ENCODE measurements around the gene EDIL3. TPM values are rescaled to one million over a fixed set of nuclear protein-coding genes. Genes with fewer than 3 reads are reported as not detected.

The EDIL3 gene
- total RNA-seq, 1 experiment from 2014 or later, result 17.6 TPM

- intact Hi-C loops (cut with micrococcal nuclease; ENCODE audit: unreplicated experiment) (no loop called here), in situ Hi-C loops (cut with HindIII; ENCODE audit: low pct_unique_long_range_greater_than_20kb, low sequenced_read_pairs) (no loop called here)
- Histone ChIP-seq H3K4me1 (ENCODE audit: control insufficient read depth, insufficient read depth, low read length) (no peaks in the 10 kb centered on the region), H3K27me3 (ENCODE audit: control insufficient read depth, insufficient read depth, low read length) (no peaks in the 10 kb centered on the region), H3K36me3 (ENCODE audit: control insufficient read depth, insufficient read depth, low read length) (no peaks in the 10 kb centered on the region), H3K9me3 (ENCODE audit: control insufficient read depth, insufficient read depth, low read depth, low read length) (no peaks in the 10 kb centered on the region), H3K4me3 (ENCODE audit: low read depth in 2 of 2, low read length in 2 of 2) (no peak overlapping the region), H3K27ac (ENCODE audit: low read length) (no peak overlapping the region)
- BruUV-seq (replicated peaks), result no TSS peak
- TF ChIP-seq TCF7L2 (IDR thresholded peaks at IDR 0.05; ENCODE audit: low read depth, low read length), result no peak
- TF ChIP-seq SIN3A (IDR thresholded peaks at IDR 0.05; ENCODE audit: borderline replicate concordance, insufficient read depth, low read depth, low read length), result no peak
- TF ChIP-seq REST (IDR thresholded peaks at IDR 0.05; ENCODE audit: insufficient read depth in 1 of 2, low read depth in 2 of 2, low read length in 1 of 2), result no peak
- no peak for TF ChIP-seq POLR2AphosphoS5 (IDR thresholded peaks at IDR 0.05; ENCODE audit: low read depth, low read length)
- no peak for TF ChIP-seq CTCF (IDR thresholded peaks at IDR 0.05)
- CTCF ChIA-PET, result no interaction called here
- POLR2A ChIA-PET, result no interaction called here
- ATAC-seq (no peak), DNase-seq (ENCODE audit: low read depth, low spot score) (no peak)
These were observed 452.7 kb downstream of the EDIL3 start for GRCh38 chr5:83931969-83932368.

- POLR2A ChIA-PET, result no interaction called here
- no peaks in the 10 kb centered on the region for H3K36me3 ChIP-seq (ENCODE audit: control insufficient read depth, insufficient read depth, low read length)
- no peaks in the 10 kb centered on the region for H3K9me3 ChIP-seq (ENCODE audit: control insufficient read depth, insufficient read depth, low read depth, low read length)
- intact Hi-C loops (cut with micrococcal nuclease; ENCODE audit: unreplicated experiment), result no loop called here
- TF ChIP-seq REST (IDR thresholded peaks at IDR 0.05; ENCODE audit: insufficient read depth in 1 of 2, low read depth in 2 of 2, low read length in 1 of 2) (no peak), CTCF (IDR thresholded peaks at IDR 0.05) (peak; percentile 83)
- ATAC-seq (no peak), DNase-seq (ENCODE audit: low read depth, low spot score) (peak; percentile 27)
- in situ Hi-C loops (cut with HindIII; ENCODE audit: low pct_unique_long_range_greater_than_20kb, low sequenced_read_pairs), result no loop called here
- no TSS peak for BruUV-seq (replicated peaks)
- H3K4me1 ChIP-seq (ENCODE audit: control insufficient read depth, insufficient read depth, low read length), result no peaks in the 10 kb centered on the region
- no peaks in the 10 kb centered on the region for H3K27me3 ChIP-seq (ENCODE audit: control insufficient read depth, insufficient read depth, low read length)
- CTCF ChIA-PET, result interaction anchor here (0.7 kb wide), 2 partner anchors 31 to 1034 kb away, joined by 3 to 5 read pairs; no protein-coding TSS in a partner anchor
- H3K27ac ChIP-seq (ENCODE audit: low read length), result no peak overlapping the region
- H3K4me3 ChIP-seq (ENCODE audit: low read depth in 2 of 2, low read length in 2 of 2), result no peak overlapping the region
These were observed 457.4 kb downstream of the EDIL3 start for GRCh38 chr5:83927140-83927733.
